ENCODE results near the gene AEN. TPM values are rescaled to one million over a fixed set of nuclear protein-coding genes. Genes with fewer than 3 reads are reported as not detected.

The AEN gene
- total and polyA plus RNA-seq, 2 experiments from 2014 or later = 22.3 to 35.9 TPM

GRCh38 chr15:88658972-88659931 is 38.1 kb downstream of the AEN start:
- no peaks in the 10 kb centered on the region for H3K79me2 ChIP-seq (ENCODE audit: insufficient read depth)
- H3K9me2 ChIP-seq (ENCODE audit: insufficient read depth) = no peaks in the 10 kb centered on the region
- H4K20me1 ChIP-seq (ENCODE audit: insufficient read depth) = no peaks in the 10 kb centered on the region
- peak; percentile 88 for DNase-seq
- H3K4me1 ChIP-seq (ENCODE audit: insufficient read depth) = peaks cover 31% of the 10 kb centered on the region
- no peaks in the 10 kb centered on the region for H3K9me3 ChIP-seq (ENCODE audit: low read depth)
- WGBS, 2 experiments (ENCODE audit: low coverage in 1 of 2, low lambda C conversion rate in 2 of 2, missing lambda C conversion rate in 2 of 2) = 46 to 52% methylated on average over 17 to 18 of the region's 18 CpGs
- in situ Hi-C loops (cut with MboI) = loop anchor here (25.0 kb wide), 2 partner anchors 353 to 528 kb away; no protein-coding TSS in a partner anchor
- H3K27me3 ChIP-seq (replicated peaks; ENCODE audit: insufficient read depth) = no peaks in the 10 kb centered on the region
- peak overlapping the region; percentile 62 for H3K4me2 ChIP-seq (ENCODE audit: unreplicated experiment)
- peak overlapping the region; percentile 13; the same call in 1 of the 2 replicates for H2AFZ ChIP-seq
- H3K9ac ChIP-seq = no peak overlapping the region
- TF ChIP-seq EZH2phosphoT487 (IDR thresholded peaks at IDR 0.05; ENCODE audit: insufficient read depth, low read depth) = no peak
- TF ChIP-seq EZH2 (IDR thresholded peaks at IDR 0.05; ENCODE audit: insufficient read depth, poor library complexity, severe bottlenecking) = no peak
- no peak overlapping the region for H3K4me3 ChIP-seq
- peaks cover 19% of the 10 kb centered on the region; the same call in 1 of the 2 replicates for H3F3A ChIP-seq (ENCODE audit: insufficient read depth)
- no peaks in the 10 kb centered on the region for H3K36me3 ChIP-seq (ENCODE audit: low read depth)
- no peak overlapping the region for H3K27ac ChIP-seq

- H3K4me2 ChIP-seq (ENCODE audit: unreplicated experiment) = peak overlapping the region; percentile 9
- H3K9me3 ChIP-seq (ENCODE audit: low read depth) = no peaks in the 10 kb centered on the region
- H3K36me3 ChIP-seq (ENCODE audit: low read depth) = no peaks in the 10 kb centered on the region
- no peak for TF ChIP-seq EZH2phosphoT487 (IDR thresholded peaks at IDR 0.05; ENCODE audit: insufficient read depth, low read depth)
- TF ChIP-seq EZH2 (IDR thresholded peaks at IDR 0.05; ENCODE audit: insufficient read depth, poor library complexity, severe bottlenecking) = no peak
- H4K20me1 ChIP-seq (ENCODE audit: insufficient read depth) = no peaks in the 10 kb centered on the region
- H3K4me1 ChIP-seq (ENCODE audit: insufficient read depth) = peaks cover 31% of the 10 kb centered on the region
- in situ Hi-C loops (cut with MboI) = loop anchor here (25.0 kb wide), 2 partner anchors 351 to 526 kb away; no protein-coding TSS in a partner anchor
- H3K9me2 ChIP-seq (ENCODE audit: insufficient read depth) = no peaks in the 10 kb centered on the region
- no peak overlapping the region for H2AFZ ChIP-seq
- peak overlapping the region; percentile 11; the same call in 1 of the 2 replicates for H3K27ac ChIP-seq
- DNase-seq = peak; percentile 63
- H3K79me2 ChIP-seq (ENCODE audit: insufficient read depth) = no peaks in the 10 kb centered on the region
- no peak overlapping the region for H3K4me3 ChIP-seq
- peaks cover 19% of the 10 kb centered on the region; the same call in 1 of the 2 replicates for H3F3A ChIP-seq (ENCODE audit: insufficient read depth)
- no peaks in the 10 kb centered on the region for H3K27me3 ChIP-seq (replicated peaks; ENCODE audit: insufficient read depth)
- H3K9ac ChIP-seq = no peak overlapping the region
Measured at GRCh38 chr15:88661041-88661700, 40.0 kb downstream of the AEN start.

- H3K9me3 ChIP-seq (ENCODE audit: low read depth) = no peaks in the 10 kb centered on the region
- H3K4me2 ChIP-seq (ENCODE audit: unreplicated experiment) = peak overlapping the region; percentile 9
- peaks cover 19% of the 10 kb centered on the region; the same call in 1 of the 2 replicates for H3F3A ChIP-seq (ENCODE audit: insufficient read depth)
- H3K9ac ChIP-seq = no peak overlapping the region
- no peaks in the 10 kb centered on the region for H3K79me2 ChIP-seq (ENCODE audit: insufficient read depth)
- no peaks in the 10 kb centered on the region for H3K9me2 ChIP-seq (ENCODE audit: insufficient read depth)
- peak overlapping the region; percentile 11; the same call in 1 of the 2 replicates for H3K27ac ChIP-seq
- no peaks in the 10 kb centered on the region for H3K27me3 ChIP-seq (replicated peaks; ENCODE audit: insufficient read depth)
- in situ Hi-C loops (cut with MboI) = loop anchor here (25.0 kb wide), 2 partner anchors 350 to 525 kb away; no protein-coding TSS in a partner anchor
- TF ChIP-seq EZH2phosphoT487 (IDR thresholded peaks at IDR 0.05; ENCODE audit: insufficient read depth, low read depth) (no peak), EZH2 (IDR thresholded peaks at IDR 0.05; ENCODE audit: insufficient read depth, poor library complexity, severe bottlenecking) (no peak)
- 71 to 77% methylated on average over 4 of the region's 4 CpGs for WGBS, 2 experiments (ENCODE audit: low coverage in 1 of 2, low lambda C conversion rate in 2 of 2, missing lambda C conversion rate in 2 of 2)
- DNase-seq = no peak
- no peaks in the 10 kb centered on the region for H3K36me3 ChIP-seq (ENCODE audit: low read depth)
- H3K4me3 ChIP-seq = no peak overlapping the region
- peaks cover 31% of the 10 kb centered on the region for H3K4me1 ChIP-seq (ENCODE audit: insufficient read depth)
- no peaks in the 10 kb centered on the region for H4K20me1 ChIP-seq (ENCODE audit: insufficient read depth)
- no peak overlapping the region for H2AFZ ChIP-seq
Measured at GRCh38 chr15:88661761-88662556, 40.8 kb downstream of the AEN start.

Measured in GM23248 (cell line).